HEK293 (cell line): ENCODE data around the gene CSF3R.
A peak's percentile ranks its signal among the peaks of the same experiment; 100 is the strongest.

ENCODE experiments used
- CTCF ChIA-PET: fragments of 350-600 bp; formaldehyde crosslinking; extraction: SDS; loops from one replicate; lab custom pipeline; 2021; ENCODE audit warnings: antibody characterized with exemption; lab: Yijun Ruan, JAX
- POLR2A ChIA-PET: fragments of 300-600 bp; formaldehyde crosslinking; extraction: SDS; loops from one replicate; lab custom pipeline; 2020; ENCODE audit warnings: antibody characterized with exemption, inconsistent platforms; lab: Yijun Ruan, JAX
- H3K27ac ChIP-seq: fragments of 200-500 bp; sonication (Bioruptor generic); 2 replicates; pipeline ENCODE4 v1.5.1; 2014; ENCODE audit warnings: low read depth, low read length, control low read depth, inconsistent platforms; ENCODE audit errors: extremely low read depth
- H3K36me3 ChIP-seq, 2 experiments: fragments of 200-500 bp in 1 of 2; sonication (Bioruptor generic) in 1 of 2; 1 replicate in 1 of 2; 2 replicates in 1 of 2; pipeline ENCODE4 v1.5.1; 2014 to 2017; ENCODE audit warnings: inconsistent platforms in 2 of 2, low read length in 2 of 2; ENCODE audit not compliant: control insufficient read depth in 2 of 2, insufficient read depth in 1 of 2
- H3K4me1 ChIP-seq: fragments of 200-500 bp; sonication (Bioruptor generic); 2 replicates; pipeline ENCODE4 v1.5.1; 2014; ENCODE audit warnings: mild to moderate bottlenecking, low read length, inconsistent platforms; ENCODE audit not compliant: control insufficient read depth, insufficient read depth
- H3K4me3 ChIP-seq: 2 replicates; pipeline ENCODE4 v1.5.1; 2011; ENCODE audit warnings: low read depth, mild to moderate bottlenecking, control low read depth, low read length, moderate library complexity
- H3K9me3 ChIP-seq: fragments of 200-500 bp; sonication (Bioruptor generic); 2 replicates; pipeline ENCODE4 v1.5.1; 2014; ENCODE audit warnings: low read depth, low read length, inconsistent platforms; ENCODE audit not compliant: control insufficient read depth, insufficient read depth
- BCL11B ChIP-seq: fragments of 450-650 bp; formaldehyde crosslinking; IDR thresholded peaks from 2 replicates; pipeline ENCODE4 v1.5.1; 2016; ENCODE audit warnings: low read depth, missing biosample characterization, missing genetic modification characterization
- CTCF ChIP-seq: fragments of 450-650 bp; formaldehyde crosslinking; IDR thresholded peaks from 2 replicates; pipeline ENCODE4 v1.5.1; 2016; ENCODE audit warnings: missing biosample characterization, missing genetic modification characterization
- IKZF3 ChIP-seq: fragments of 450-650 bp; IDR thresholded peaks from 2 replicates; pipeline ENCODE4 v1.5.0; 2018; ENCODE audit warnings: missing biosample characterization, mild to moderate bottlenecking, missing genetic modification characterization, moderate library complexity
- KLF7 ChIP-seq: fragments of 450-650 bp; formaldehyde crosslinking; IDR thresholded peaks from 2 replicates; pipeline ENCODE4 v1.5.1; 2016; ENCODE audit warnings: missing biosample characterization, missing genetic modification characterization, borderline replicate concordance
- OSR2 ChIP-seq: fragments of 450-650 bp; formaldehyde crosslinking; IDR thresholded peaks from 2 replicates; pipeline ENCODE4 v1.5.1; 2016; ENCODE audit warnings: missing biosample characterization, missing genetic modification characterization
- PRDM6 ChIP-seq: fragments of 450-650 bp; formaldehyde crosslinking; IDR thresholded peaks from 2 replicates; pipeline ENCODE4 v1.5.1; 2017; ENCODE audit warnings: missing biosample characterization, missing genetic modification characterization
- REST ChIP-seq: fragments of 450-650 bp; formaldehyde crosslinking; IDR thresholded peaks from 2 replicates; pipeline ENCODE4 v1.5.1; 2016; ENCODE audit warnings: missing biosample characterization, missing genetic modification characterization
- SP3 ChIP-seq: fragments of 450-650 bp; formaldehyde crosslinking; IDR thresholded peaks from 2 replicates; pipeline ENCODE4 v1.5.1; 2016; ENCODE audit warnings: missing biosample characterization, missing genetic modification characterization
- YY1 ChIP-seq: fragments of 450-650 bp; formaldehyde crosslinking; IDR thresholded peaks from 2 replicates; pipeline ENCODE4 v1.5.1; 2018; ENCODE audit warnings: missing biosample characterization, missing genetic modification characterization
- ZBTB21 ChIP-seq: fragments of 450-650 bp; formaldehyde crosslinking; IDR thresholded peaks from 2 replicates; pipeline ENCODE4 v1.5.1; 2017; ENCODE audit warnings: missing biosample characterization, missing genetic modification characterization
- ZFP69B ChIP-seq: fragments of 450-650 bp; formaldehyde crosslinking; IDR thresholded peaks from 2 replicates; pipeline ENCODE4 v1.5.1; 2016; ENCODE audit warnings: missing biosample characterization, missing genetic modification characterization
- ZNF133 ChIP-seq: fragments of 450-650 bp; formaldehyde crosslinking; IDR thresholded peaks from 2 replicates; pipeline ENCODE4 v1.5.1; 2016; ENCODE audit warnings: missing biosample characterization, missing genetic modification characterization
- ZNF174 ChIP-seq: fragments of 450-650 bp; formaldehyde crosslinking; IDR thresholded peaks from 2 replicates; pipeline ENCODE4 v1.5.0; 2017; ENCODE audit warnings: missing biosample characterization, mild to moderate bottlenecking, missing genetic modification characterization
- ZNF223 ChIP-seq: fragments of 450-650 bp; formaldehyde crosslinking; IDR thresholded peaks from 2 replicates; pipeline ENCODE4 v1.5.1; 2016; ENCODE audit warnings: missing biosample characterization, missing genetic modification characterization
- ZNF280D ChIP-seq: fragments of 450-650 bp; formaldehyde crosslinking; IDR thresholded peaks from 2 replicates; pipeline ENCODE4 v1.5.1; 2016; ENCODE audit warnings: missing biosample characterization, missing genetic modification characterization
- ZNF311 ChIP-seq: fragments of 450-650 bp; formaldehyde crosslinking; IDR thresholded peaks from 2 replicates; pipeline ENCODE4 v1.5.1; 2017; ENCODE audit warnings: missing biosample characterization, missing genetic modification characterization, borderline replicate concordance
- ZNF366 ChIP-seq: fragments of 450-650 bp; formaldehyde crosslinking; conservative IDR thresholded peaks from 2 replicates; pipeline ENCODE4 v1.5.1; 2016; ENCODE audit warnings: missing biosample characterization, missing genetic modification characterization
- ZNF394 ChIP-seq: fragments of 450-650 bp; formaldehyde crosslinking; IDR thresholded peaks from 2 replicates; pipeline ENCODE4 v1.5.1; 2016; ENCODE audit warnings: missing biosample characterization, missing genetic modification characterization, mild to moderate bottlenecking, moderate library complexity, borderline replicate concordance
- ZNF549 ChIP-seq: fragments of 450-650 bp; IDR thresholded peaks from 2 replicates; pipeline ENCODE4 v1.5.1; 2018; ENCODE audit warnings: missing biosample characterization, missing genetic modification characterization, mild to moderate bottlenecking, inconsistent platforms, moderate library complexity
- ZNF600 ChIP-seq: fragments of 450-650 bp; formaldehyde crosslinking; IDR thresholded peaks from 2 replicates; pipeline ENCODE4 v1.5.1; 2016; ENCODE audit warnings: missing biosample characterization, missing genetic modification characterization
- ZNF626 ChIP-seq: fragments of 450-650 bp; sonication (Bioruptor Pico); formaldehyde crosslinking; IDR thresholded peaks from 2 replicates; pipeline ENCODE4 v1.5.1; 2018; ENCODE audit warnings: missing biosample characterization, missing genetic modification characterization, inconsistent platforms
- ZNF654 ChIP-seq: fragments of 450-650 bp; formaldehyde crosslinking; IDR thresholded peaks from 2 replicates; pipeline ENCODE4 v1.5.1; 2016; ENCODE audit warnings: low read depth, missing biosample characterization, missing genetic modification characterization

Gene CSF3R

GRCh38 chr1:36446746-36447145 is 36.0 kb downstream of the CSF3R start:
- no peak overlapping the region for H3K27ac ChIP-seq
- TF ChIP-seq ZNF600 (tag by site-specific recombination), result no peak
- TF ChIP-seq OSR2 (tag by site-specific recombination), result no peak
- no peak for TF ChIP-seq ZNF311
- no peak for TF ChIP-seq ZNF133
- no peak for TF ChIP-seq ZNF549
- TF ChIP-seq ZFP69B, result no peak
- no peak for TF ChIP-seq CTCF (tag by site-specific recombination)
- TF ChIP-seq ZBTB21, result no peak
- TF ChIP-seq YY1, result no peak
- no peak for TF ChIP-seq REST (tag by site-specific recombination)
- no peak for TF ChIP-seq ZNF394 (tag by site-specific recombination)
- TF ChIP-seq KLF7 (tag by site-specific recombination), result no peak
- TF ChIP-seq ZNF366 (tag by site-specific recombination), result no peak
- no peak for TF ChIP-seq BCL11B (tag by site-specific recombination)
- no peak for TF ChIP-seq ZNF174 (tag by site-specific recombination)
- no peak for TF ChIP-seq SP3
- TF ChIP-seq ZNF280D, result no peak
- no peak for TF ChIP-seq ZNF223 (tag by site-specific recombination)
- H3K4me3 ChIP-seq, result no peak overlapping the region
- ChIA-PET POLR2A (no interaction called here), CTCF (interaction anchor here (0.6 to 0.9 kb wide), 5 partner anchors 25 to 298 kb away, joined by 3 to 4 read pairs (median 3); partner anchors contain the start of genes CSF3R and TRAPPC3)
- H3K9me3 ChIP-seq, result no peaks in the 10 kb centered on the region
- no peaks in the 10 kb centered on the region for H3K36me3 ChIP-seq
- H3K4me1 ChIP-seq, result no peaks in the 10 kb centered on the region

GRCh38 chr1:36446271-36446670 is 36.4 kb downstream of the CSF3R start:
- Histone ChIP-seq H3K9me3 (no peaks in the 10 kb centered on the region), H3K27ac (no peak overlapping the region), H3K4me3 (no peak overlapping the region), H3K36me3 (no peaks in the 10 kb centered on the region), H3K4me1 (no peaks in the 10 kb centered on the region)
- CTCF ChIA-PET, result interaction anchor here (0.8 to 1.1 kb wide), 4 partner anchors 24 to 297 kb away, joined by 3 to 4 read pairs (median 4); partner anchors contain the start of genes CSF3R and TRAPPC3
- POLR2A ChIA-PET, result no interaction called here
- TF ChIP-seq PRDM6 (tag by site-specific recombination) (0 out of 2 replicates have a peak, but pooled peaks have one; percentile 36), ZNF626 (tag by site-specific recombination) (no peak), IKZF3 (tag by site-specific recombination) (0 out of 2 replicates have a peak, but pooled peaks have one; percentile 22), ZNF654 (peak; percentile 48), CTCF (tag by site-specific recombination) (peak; percentile 15; the same call in 1 of the 2 replicates)
- TF ChIP-seq, all 188 proteins: peak for 4
